Mesenchymal stem cell (in vitro differentiated cells and primary cell): ENCODE results near the gene CEP19.

ENCODE experiments used
- DNase-seq: peaks from one replicate; pipeline ENCODE4 v3.0.0-alpha.2; 2013
- H2AFZ ChIP-seq: one replicate; pipeline ENCODE4 v1.6.1; 2013; ENCODE audit warnings: low read depth, mild to moderate bottlenecking, control low read depth, inconsistent platforms, low read length, moderate library complexity
- H2AK5ac ChIP-seq: 2 replicates; pipeline ENCODE4 v1.6.1; 2013; ENCODE audit warnings: low read length, moderate library complexity, mild to moderate bottlenecking, inconsistent platforms; ENCODE audit not compliant: severe bottlenecking
- H2BK120ac ChIP-seq: one replicate; pipeline ENCODE4 v1.6.1; 2013; ENCODE audit warnings: low read depth, mild to moderate bottlenecking, inconsistent platforms, low read length, moderate library complexity
- H2BK12ac ChIP-seq, 2 experiments: one replicate each; pipeline ENCODE4 v1.6.1; 2013; ENCODE audit warnings: inconsistent platforms in 2 of 2, low read length in 2 of 2, mild to moderate bottlenecking in 2 of 2, moderate library complexity in 2 of 2, control low read depth in 1 of 2
- H2BK15ac ChIP-seq: one replicate; pipeline ENCODE4 v1.6.1; 2013; ENCODE audit warnings: mild to moderate bottlenecking, low read depth, inconsistent platforms; ENCODE audit not compliant: poor library complexity, severe bottlenecking
- H2BK5ac ChIP-seq: 2 replicates; pipeline ENCODE4 v1.6.1; 2013; ENCODE audit warnings: low read depth, mild to moderate bottlenecking, low read length, control low read depth, inconsistent platforms; ENCODE audit not compliant: poor library complexity, severe bottlenecking
- H3K14ac ChIP-seq, 2 experiments: one replicate each; pipeline ENCODE4 v1.6.1; 2013; ENCODE audit warnings: inconsistent platforms in 2 of 2, low read length in 2 of 2, control low read depth in 1 of 2, mild to moderate bottlenecking in 1 of 2, moderate library complexity in 1 of 2
- H3K18ac ChIP-seq, 2 experiments: one replicate each; pipeline ENCODE4 v1.6.1; 2013; ENCODE audit warnings: inconsistent platforms in 2 of 2, low read length in 2 of 2, control low read depth in 1 of 2, low read depth in 1 of 2, mild to moderate bottlenecking in 1 of 2
- H3K23ac ChIP-seq, 2 experiments: one replicate each; pipeline ENCODE4 v1.6.1; 2013; ENCODE audit warnings: inconsistent platforms in 2 of 2, low read length in 2 of 2, mild to moderate bottlenecking in 2 of 2, moderate library complexity in 2 of 2, control low read depth in 1 of 2
- H3K27ac ChIP-seq: 2 replicates; pipeline ENCODE4 v1.5.1; 2013; ENCODE audit warnings: mild to moderate bottlenecking, moderate library complexity, low read length, control low read depth, inconsistent platforms; ENCODE audit not compliant: poor library complexity, severe bottlenecking
- H3K27me3 ChIP-seq, 2 experiments: 2 replicates each; pipeline versions ENCODE4 v1.6.1 to v1.7.0; 2013; ENCODE audit warnings: low read length in 2 of 2, mild to moderate bottlenecking in 2 of 2, moderate library complexity in 2 of 2, control low read depth in 1 of 2, inconsistent platforms in 1 of 2; ENCODE audit not compliant: control insufficient read depth in 1 of 2, insufficient read depth in 1 of 2
- H3K36me3 ChIP-seq, 2 experiments: 2 replicates each; pipeline versions ENCODE4 v1.6.1 to v1.7.0; 2013; ENCODE audit warnings: low read length in 2 of 2, control low read depth in 1 of 2, inconsistent platforms in 1 of 2, low read depth in 1 of 2, mild to moderate bottlenecking in 1 of 2; ENCODE audit not compliant: insufficient read depth in 2 of 2, control insufficient read depth in 1 of 2
- H3K4ac ChIP-seq, 2 experiments: one replicate each; pipeline ENCODE4 v1.6.1; 2013; ENCODE audit warnings: inconsistent platforms in 2 of 2, low read length in 2 of 2, mild to moderate bottlenecking in 2 of 2, moderate library complexity in 2 of 2, control low read depth in 1 of 2, low read depth in 1 of 2
- H3K4me1 ChIP-seq: 2 replicates; pipeline ENCODE4 v1.6.1; 2013; ENCODE audit warnings: low read depth, low read length, control low read depth; ENCODE audit not compliant: control insufficient read depth, insufficient read depth
- H3K4me2 ChIP-seq: 2 replicates; pipeline ENCODE4 v1.6.1; 2013; ENCODE audit warnings: low read length, mild to moderate bottlenecking, inconsistent platforms; ENCODE audit not compliant: poor library complexity, severe bottlenecking
- H3K4me3 ChIP-seq, 2 experiments: 2 replicates each; pipeline versions ENCODE4 v1.5.1 to v1.7.0; 2013; ENCODE audit warnings: low read length in 2 of 2, mild to moderate bottlenecking in 2 of 2, control low read depth in 1 of 2, low read depth in 1 of 2; ENCODE audit not compliant: insufficient read depth in 1 of 2
- H3K79me1 ChIP-seq: replicated peaks from 2 replicates; pipeline ENCODE4 v1.6.1; 2013; ENCODE audit warnings: mild to moderate bottlenecking, control low read depth, low read length, inconsistent platforms; ENCODE audit not compliant: poor library complexity, severe bottlenecking
- H3K9ac ChIP-seq: 2 replicates; pipeline ENCODE4 v1.7.0; 2013; ENCODE audit warnings: mild to moderate bottlenecking, low read length, moderate library complexity
- H3K9me3 ChIP-seq: 2 replicates; pipeline ENCODE4 v1.7.0; 2013; ENCODE audit warnings: mild to moderate bottlenecking, low read length; ENCODE audit not compliant: control insufficient read depth
- H4K8ac ChIP-seq: one replicate; pipeline ENCODE4 v1.6.1; 2013; ENCODE audit warnings: inconsistent platforms, mild to moderate bottlenecking, low read length, moderate library complexity
- H4K91ac ChIP-seq: one replicate; pipeline ENCODE4 v1.6.1; 2013; ENCODE audit warnings: mild to moderate bottlenecking, low read length, inconsistent platforms
- WGBS: methylation state at CpG from one replicate; pipeline ENCODE4 v1.1.7; 2013; ENCODE audit warnings: mixed read lengths; 5-methylcytosine and 5-hydroxymethylcytosine counted together

CEP19 gene

DNA sequence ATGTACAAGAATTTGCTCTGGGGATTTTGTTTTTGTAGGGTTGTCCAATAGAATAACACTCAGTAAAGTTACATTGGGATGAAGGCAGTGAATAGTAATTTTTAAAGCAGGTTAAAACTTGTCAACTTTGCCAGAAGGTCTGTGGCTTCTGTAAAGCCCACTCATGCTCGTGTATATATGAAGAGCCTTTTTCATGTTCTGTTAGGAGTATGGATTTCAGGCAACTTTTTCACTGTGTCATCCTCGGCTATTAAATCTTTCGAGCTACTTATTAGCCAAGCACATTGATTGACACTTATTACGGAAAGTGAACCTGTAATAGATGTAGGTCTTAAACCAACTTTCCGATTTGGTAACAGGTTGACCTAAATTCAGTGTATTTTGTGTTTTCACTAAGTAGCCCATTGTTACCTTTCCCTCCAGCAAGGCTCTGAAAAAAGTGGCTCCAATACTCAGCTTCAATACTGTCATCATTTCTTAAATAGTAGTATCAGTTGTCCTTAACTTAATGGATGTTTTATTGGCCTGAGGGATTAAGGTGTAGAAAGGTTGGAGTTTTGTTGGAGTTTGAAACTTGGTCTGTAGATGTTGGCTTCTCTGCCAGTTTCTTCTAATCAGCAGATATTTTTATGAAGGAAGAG is 29.3 kb upstream of the CEP19 start:
- Histone ChIP-seq H2AFZ (no peak overlapping the region), H3K4ac (no peak overlapping the region), H3K27me3 (no peaks in the 10 kb centered on the region), H3K4me2 (peak overlapping the region; percentile 59), H2AK5ac (no peak overlapping the region), H2BK120ac (no peak overlapping the region), H3K27ac (peak overlapping the region; percentile 90), H3K79me1 (peaks cover 2% of the 10 kb centered on the region), H3K9ac (peak overlapping the region; percentile 99), H3K4me1 (peaks cover 5% of the 10 kb centered on the region), H2BK12ac (no peak overlapping the region), H3K36me3 (peaks cover 5 to 6% of the 10 kb centered on the region in 2 experiments), H4K91ac (no peak overlapping the region), H3K4me3 (peak overlapping the region in 1 of 2 experiments; percentile 97), H3K23ac (no peak overlapping the region), H4K8ac (no peak overlapping the region), H3K14ac (no peak overlapping the region), H2BK15ac (no peak overlapping the region), H3K9me3 (no peaks in the 10 kb centered on the region), H2BK5ac (no peak overlapping the region), H3K18ac (no peak overlapping the region)
- peak; percentile 25 for DNase-seq
- WGBS, result 32% methylated on average over 3 of the region's 5 CpGs

DNA sequence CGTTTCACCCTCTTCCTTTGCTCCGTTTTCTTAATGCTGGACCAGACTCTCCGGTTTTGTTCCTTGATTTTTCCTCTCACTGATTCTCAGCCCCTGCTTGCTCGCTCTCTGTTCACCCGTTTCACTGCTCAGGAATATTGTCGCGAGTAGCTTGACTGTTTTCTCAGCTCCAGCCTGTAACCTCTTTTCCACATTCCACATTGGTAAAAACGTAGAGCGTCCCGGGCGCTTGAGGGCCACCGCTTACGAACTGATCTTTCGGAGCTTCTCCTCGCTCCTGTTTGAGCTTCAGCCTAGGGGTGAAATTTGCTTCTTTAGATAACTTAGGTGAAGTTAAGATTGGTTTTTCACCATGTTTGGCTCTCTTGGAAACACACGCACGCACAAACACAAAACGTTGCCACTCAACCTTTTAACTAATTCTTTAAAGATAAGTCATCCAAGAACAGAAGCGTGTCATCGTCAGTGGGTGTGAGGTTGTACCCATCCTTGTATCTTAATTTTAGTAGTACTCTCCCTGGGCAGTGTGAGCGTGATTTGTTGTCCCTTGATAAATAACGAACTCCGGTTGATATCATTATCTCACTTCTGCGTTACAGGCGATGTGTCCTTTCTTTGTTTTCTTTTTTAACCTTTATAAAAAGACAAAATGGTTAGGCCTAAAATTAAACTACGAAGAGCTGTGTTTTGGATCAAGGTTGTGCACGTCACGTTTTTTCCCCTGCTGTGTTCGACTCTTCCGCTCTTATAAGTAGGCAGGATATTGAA is 28.6 kb upstream of the CEP19 start:
- no peaks in the 10 kb centered on the region for H3K9me3 ChIP-seq
- H3K36me3 ChIP-seq, result peaks cover 0 to 6% of the 10 kb centered on the region in 2 experiments
- peak overlapping the region; percentile 91 to 97 for H3K4me3 ChIP-seq
- peak overlapping the region in 1 of 2 experiments; percentile 88 for H3K4ac ChIP-seq
- DNase-seq, result peak; percentile 71
- peak overlapping the region; percentile 99 for H3K9ac ChIP-seq
- no peak overlapping the region for H3K23ac ChIP-seq
- H2AK5ac ChIP-seq, result no peak overlapping the region
- H3K18ac ChIP-seq, result peak overlapping the region; percentile 92 to 93
- H3K14ac ChIP-seq, result peak overlapping the region in 1 of 2 experiments; percentile 91
- WGBS, result under 1% methylated on average over 18 of the region's 30 CpGs
- H3K27me3 ChIP-seq, result no peaks in the 10 kb centered on the region
- H3K4me1 ChIP-seq, result peaks cover 5% of the 10 kb centered on the region
- no peak overlapping the region for H2BK5ac ChIP-seq
- H4K8ac ChIP-seq, result peak overlapping the region; percentile 3
- no peak overlapping the region for H2BK15ac ChIP-seq
- peak overlapping the region; percentile 70 for H2AFZ ChIP-seq
- peak overlapping the region; percentile 59 for H3K4me2 ChIP-seq
- H2BK12ac ChIP-seq, result no peak overlapping the region
- peaks cover 2% of the 10 kb centered on the region for H3K79me1 ChIP-seq
- no peak overlapping the region for H2BK120ac ChIP-seq
- H3K27ac ChIP-seq, result peak overlapping the region; percentile 90
- H4K91ac ChIP-seq, result no peak overlapping the region

DNA sequence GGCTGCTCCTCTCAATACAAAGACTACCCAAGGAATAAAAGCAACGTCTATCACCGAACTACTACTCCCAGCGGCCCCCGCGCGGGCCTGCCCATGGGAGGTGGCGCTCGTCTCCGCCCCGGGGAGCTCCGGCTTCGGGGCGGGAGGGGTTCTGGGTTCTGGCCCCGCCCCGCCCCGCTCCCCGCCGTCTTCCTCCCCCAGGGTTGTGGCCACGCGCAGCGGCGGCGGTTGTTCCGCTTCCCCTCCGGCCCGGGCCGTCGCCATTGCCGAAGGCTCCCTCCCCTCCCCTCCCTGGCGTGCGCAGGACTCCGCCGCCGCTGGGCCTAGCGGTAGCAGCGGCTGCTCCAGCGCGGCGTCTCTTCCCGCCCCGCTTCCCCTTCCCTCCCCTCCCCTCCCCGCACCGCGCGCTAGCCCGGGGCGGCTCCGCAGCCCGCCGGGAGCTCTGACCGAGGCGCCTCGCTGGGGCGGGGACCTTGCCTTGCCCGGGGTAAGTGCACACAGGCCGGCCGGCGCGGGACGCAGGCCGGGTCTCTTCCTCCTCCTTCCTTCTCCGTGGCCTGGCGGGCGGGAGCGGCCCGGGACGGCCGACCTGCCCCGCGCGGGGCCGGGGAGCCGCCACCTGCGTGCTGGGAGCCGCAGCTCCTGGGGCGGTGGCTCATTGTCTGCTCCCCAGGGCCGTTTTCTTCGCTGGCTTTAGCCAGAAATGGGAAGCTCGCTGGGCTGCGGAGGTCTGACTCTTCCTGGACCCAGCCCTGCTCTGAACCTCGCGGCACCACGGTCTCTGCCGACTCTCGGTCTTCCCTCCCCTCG is 27.8 kb upstream of the CEP19 start, which contains the start of gene PAK2:
Gene PAK2, plus strand, starts transcription at position 187 of the 810 bp plus-strand sequence. CDS start 42,790 bp downstream, outside the sequence.
- Histone ChIP-seq H3K4me3 (peak within 1 kb of the TSS; percentile 91 to 97), H3K4me1 (peaks cover 4% of the 10 kb centered on the region), H2AFZ (peak within 1 kb of the TSS; percentile 70), H3K36me3 (peaks cover 0 to 3% of the 10 kb centered on the region in 2 experiments), H3K27me3 (no peaks in the 10 kb centered on the region), H3K4me2 (peak within 1 kb of the TSS; percentile 61), H3K9ac (peak within 1 kb of the TSS; percentile 99), H3K27ac (peak within 1 kb of the TSS; percentile 90), H4K8ac (peak within 1 kb of the TSS; percentile 85), H3K18ac (peak within 1 kb of the TSS; percentile 92 to 93), H3K79me1 (peaks cover 2% of the 10 kb centered on the region), H3K4ac (peak within 1 kb of the TSS; percentile 87 to 88), H3K23ac (peak within 1 kb of the TSS in 1 of 2 experiments; percentile 87), H2BK15ac (peak within 1 kb of the TSS; percentile 67), H2AK5ac (no peak within 1 kb of the TSS), H3K9me3 (no peaks in the 10 kb centered on the region), H2BK12ac (peak within 1 kb of the TSS in 1 of 2 experiments; percentile 59), H4K91ac (peak within 1 kb of the TSS; percentile 83), H2BK5ac (peak within 1 kb of the TSS; percentile 99), H2BK120ac (peak within 1 kb of the TSS; percentile 94), H3K14ac (peak within 1 kb of the TSS; percentile 91 to 100)
- DNase-seq, result peak; percentile 88
- WGBS, result under 1% methylated on average over 71 of the region's 86 CpGs
